ENCODE data around the gene HTATIP2.
"Not testable (repeated sequence)": the region's sequence is repeated elsewhere in the genome, so short reads cannot be mapped to it uniquely, and the experiment has no call there.

HTATIP2 gene
- total RNA-seq: 13.0 to 64.4 reads per million in 2 donors

DNA sequence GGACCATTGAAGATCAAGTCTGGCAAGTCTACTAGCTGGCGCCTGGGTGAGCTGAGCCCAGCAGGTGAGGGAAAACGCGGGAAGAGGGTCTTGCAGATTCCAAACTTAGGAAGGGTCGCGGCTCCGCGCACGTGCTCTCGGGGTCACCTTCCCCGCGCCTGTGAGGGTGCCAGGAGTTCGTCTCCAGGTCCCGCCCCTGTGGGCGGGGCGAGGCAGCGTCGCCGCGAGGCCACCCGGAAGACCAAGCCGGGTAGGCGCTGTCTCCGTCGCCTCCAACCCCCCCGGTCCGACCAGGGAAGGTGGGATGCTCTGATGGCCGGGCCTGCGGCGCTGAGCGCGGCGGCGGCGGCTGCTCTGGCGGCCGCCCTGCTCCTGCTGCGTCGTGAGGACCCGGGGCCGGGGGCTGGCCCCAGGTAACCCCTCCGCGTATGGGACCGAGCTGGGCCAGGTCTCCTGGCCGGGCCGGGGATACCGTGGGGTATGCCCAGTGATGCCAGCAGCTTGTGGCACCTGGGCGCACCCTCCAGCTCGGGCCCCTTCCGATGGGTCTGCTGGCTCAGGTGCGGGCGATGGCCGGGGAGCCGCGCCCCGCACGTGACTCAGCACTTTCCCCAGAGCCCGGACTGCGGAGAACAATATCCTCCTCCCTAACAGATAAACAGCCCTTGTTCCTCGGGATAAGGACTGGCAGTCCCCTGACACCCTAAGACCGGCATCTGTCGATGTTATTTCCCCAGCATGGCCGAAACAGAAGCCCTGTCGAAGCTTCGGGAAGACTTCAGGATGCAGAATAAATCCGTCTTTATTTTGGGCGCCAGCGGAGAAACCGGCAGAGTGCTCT lies at the start of gene HTATIP2:
Gene HTATIP2, plus strand, starts transcription at position 215 of the 841 bp plus-strand sequence. Its CDS starts 524 bp downstream, at position 739.
- DNase-seq: peak; percentile 64

DNA sequence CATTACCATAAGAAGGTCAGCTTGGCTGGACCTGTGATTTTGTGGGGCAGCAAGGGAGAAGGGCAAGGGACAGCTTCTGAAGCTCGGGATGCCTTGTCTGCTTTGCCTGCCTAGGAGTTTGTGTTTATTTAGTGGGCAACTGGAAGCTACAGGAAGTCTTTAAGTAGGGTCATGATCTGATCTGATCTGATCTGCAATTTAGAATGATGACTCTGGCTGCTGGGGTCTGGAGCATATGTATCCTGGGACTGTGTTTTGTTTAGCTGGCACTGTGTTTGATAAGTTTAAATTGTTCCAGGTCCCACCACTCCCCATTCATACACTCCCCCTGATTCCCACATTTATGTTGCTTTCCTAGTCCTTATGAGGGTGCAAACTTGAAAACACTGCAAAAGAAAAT lies 47.7 kb upstream of the HTATIP2 start:
- no peak for DNase-seq

DNA sequence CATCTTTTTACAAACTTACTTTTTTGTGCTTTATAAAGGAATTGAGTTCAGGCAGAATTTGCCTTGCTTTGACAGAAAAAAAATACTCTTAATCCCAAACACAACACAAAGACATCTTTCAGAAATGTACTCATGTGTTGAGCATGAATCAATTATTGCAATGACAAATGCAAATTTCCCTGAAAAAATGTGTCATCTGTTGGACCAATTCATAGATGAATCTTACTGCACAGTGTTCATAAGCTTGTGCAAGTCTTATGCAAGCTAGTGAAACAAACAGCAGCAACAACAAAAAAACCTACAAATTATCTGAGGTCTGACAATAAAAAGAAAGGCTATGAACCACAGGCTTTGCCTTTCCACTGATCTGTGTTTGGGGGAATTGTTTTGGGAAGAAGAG lies 42.3 kb upstream of the HTATIP2 start:
- DNase-seq: no peak

DNA sequence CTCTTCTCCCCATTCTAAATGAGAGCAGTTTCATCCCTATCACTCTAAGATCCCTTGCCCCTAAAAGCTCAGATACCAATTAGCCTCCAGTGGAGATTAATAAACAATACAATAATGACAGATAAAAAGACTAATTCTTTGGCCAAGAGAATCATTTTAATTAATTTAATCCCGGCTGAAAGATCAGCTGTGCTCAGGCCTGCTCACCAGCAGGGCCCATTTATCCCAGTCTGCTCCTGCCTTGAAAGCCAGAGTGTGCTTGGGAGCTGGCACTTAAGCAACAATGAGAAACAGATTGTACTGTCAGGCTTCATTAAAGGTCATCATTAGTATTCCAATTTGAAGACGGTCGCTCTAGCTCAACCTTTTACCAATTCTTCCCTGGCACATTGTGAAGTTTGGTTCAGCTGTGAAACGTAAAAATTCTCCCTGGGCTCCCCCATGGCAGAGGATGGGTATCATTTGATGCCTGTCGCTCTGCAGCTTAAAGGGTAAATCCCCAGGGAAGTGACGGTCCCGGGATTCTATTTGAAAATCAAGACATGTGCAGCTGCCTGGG lies 36.1 kb upstream of the HTATIP2 start:
- DNase-seq: no peak

DNA sequence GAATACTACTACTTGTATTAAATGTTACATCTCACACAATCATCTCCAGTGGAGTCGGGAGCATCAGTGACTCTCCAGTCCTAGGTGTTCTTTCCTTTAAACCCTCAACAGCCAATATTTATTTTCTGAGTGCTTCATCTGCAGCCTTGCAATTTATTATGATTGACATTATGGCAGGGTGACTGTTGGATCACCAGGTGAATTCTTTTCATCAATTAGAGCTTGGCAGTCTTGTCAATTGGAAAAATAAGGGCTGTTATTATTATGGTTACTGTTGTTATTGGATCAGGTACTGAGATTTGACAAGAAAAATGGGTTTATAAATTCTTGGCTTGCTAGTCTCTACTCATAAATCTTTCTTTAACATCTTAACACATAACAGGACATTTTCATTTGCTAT lies 27.5 kb upstream of the HTATIP2 start:
- no peak for DNase-seq

DNA sequence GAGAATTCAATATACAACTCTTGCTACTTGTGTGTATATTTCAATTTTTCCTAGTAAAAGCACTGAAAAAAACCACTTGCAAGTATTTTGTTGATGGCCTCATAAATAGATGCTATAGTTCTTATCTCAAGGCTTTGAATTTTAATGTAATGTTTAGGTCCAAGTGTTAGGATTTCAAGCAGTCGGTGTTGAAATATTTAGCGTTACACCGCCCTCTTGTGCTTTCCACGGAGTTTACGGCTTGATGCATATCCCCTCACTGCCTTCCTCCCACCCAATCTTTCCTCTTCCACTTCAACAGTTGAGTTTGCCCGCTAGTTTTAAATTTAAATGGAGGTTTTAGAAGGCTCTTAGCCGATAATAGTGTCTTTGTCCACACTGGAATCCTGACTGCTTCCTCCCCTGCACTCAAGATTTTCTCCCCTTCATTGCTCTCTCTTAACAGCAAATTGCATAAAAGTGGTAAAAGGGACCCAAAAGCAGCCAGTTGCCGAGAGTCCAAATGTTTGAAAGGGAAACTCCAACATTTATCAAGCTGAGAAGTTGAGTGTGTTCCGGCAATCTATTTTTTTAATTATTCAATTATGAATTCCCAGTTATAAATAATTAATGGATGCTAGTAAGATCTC lies 25.9 kb upstream of the HTATIP2 start:
- DNase-seq: no peak

DNA sequence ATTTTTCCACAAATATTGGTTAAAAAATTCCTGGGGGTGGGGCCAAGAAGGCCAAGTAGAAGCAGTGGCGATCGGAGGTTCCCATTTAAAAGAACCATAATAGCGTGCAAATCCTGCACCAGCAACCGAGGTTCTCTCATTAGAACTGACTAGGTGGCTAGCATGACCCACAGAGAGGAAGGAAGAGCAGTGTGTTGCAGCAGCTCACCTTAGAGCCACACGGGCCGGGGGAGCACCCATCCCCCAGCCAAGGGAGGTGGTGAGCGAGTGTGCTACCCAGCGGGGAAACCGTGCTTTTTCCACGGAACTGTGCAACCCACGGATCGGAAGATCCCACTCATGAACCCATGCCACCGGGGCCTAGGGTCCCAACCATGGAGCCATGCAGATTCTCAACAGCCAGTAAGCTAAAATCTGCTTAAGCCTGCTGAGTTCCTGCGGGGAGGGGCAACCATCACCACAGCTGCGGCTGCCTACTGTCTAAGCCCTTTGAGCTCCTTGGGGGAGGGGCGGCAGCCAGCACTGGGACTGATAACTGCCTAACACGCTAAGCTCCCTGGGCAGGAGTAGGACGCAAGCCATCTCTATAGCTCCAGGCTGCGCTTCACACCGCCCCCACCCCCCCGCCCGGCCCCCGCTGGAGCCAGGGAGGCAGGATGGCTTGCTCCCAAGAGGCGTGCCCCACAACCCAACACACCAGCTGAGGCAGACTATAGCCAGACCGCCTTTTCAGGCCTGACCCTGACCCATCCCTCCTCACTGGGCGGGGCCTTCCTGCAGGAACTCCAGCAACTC lies 21.0 kb upstream of the HTATIP2 start:
- no peak for DNase-seq

DNA sequence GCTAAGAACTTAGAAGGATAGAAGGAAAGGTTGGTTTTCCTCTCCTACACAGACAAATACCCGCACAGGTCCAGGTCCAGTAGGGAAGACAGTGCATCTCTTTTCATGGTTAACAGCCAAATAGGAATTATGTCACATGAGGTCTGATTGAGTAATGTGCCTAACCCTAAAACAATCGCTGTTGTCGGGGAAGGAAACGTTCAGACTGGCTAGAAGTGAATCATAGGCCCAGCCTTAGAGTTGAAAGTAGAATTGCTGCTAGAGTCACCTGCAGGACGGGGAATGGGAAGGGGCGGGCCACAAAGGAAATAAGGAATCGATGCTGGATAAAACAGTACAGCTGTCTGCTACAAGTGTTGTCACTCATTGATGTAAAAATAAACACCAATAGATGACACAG lies 12.4 kb upstream of the HTATIP2 start:
- DNase-seq: no peak

DNA sequence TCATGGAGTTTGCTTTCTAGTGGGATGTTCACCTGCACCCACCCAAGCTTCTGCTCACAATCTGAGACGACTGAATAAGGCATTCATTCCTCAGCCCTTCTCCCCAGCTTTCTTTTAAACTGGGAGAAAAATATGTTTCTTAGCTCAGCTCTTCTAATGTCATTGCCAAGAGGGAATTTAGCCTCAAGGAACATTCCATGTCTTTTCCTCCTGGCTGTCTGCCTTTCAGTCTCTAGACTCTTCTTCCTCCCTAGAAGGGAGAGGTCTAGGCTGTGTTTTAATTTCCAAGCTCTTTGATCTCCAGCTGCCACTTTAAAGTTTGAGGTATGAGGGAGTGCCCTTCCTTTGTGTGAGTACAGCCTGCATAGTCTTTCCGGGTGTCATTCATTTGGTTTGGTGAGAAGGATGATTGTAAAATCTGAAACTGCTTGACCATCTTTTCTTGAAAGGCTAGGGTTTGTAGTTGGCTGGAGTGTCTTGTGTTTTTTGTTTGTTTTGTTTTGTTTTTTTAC lies 11.7 kb upstream of the HTATIP2 start:
- no peak for DNase-seq

DNA sequence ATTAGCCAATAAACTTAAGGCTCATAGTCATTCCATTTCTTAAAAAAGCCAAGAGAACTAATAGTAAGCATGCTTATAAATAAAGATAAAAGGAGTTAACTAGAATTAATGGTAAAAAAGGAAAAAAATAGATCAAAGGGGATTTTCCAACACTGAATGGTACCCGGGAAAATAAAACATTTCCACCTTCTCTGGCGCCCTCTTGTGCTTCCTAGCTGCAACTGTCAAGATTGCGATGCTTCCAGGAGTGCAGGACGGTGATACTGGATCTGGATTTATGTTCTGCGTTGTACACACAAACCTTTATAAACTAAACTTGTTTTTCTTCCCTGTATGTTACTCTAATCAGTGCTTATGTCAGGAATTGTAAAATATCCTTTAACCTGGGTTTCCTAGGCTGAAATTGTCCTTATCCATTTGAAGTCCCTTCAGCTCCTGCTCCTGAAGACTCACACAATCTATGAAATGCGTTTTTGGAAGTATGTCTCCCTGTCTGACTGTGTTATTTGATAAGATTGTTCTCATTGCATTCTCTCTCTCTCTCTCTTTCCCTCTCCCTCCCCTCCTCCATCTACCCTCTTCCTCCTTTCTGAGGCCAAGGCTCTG lies 9.6 kb upstream of the HTATIP2 start:
- peak; percentile 8 for DNase-seq

DNA sequence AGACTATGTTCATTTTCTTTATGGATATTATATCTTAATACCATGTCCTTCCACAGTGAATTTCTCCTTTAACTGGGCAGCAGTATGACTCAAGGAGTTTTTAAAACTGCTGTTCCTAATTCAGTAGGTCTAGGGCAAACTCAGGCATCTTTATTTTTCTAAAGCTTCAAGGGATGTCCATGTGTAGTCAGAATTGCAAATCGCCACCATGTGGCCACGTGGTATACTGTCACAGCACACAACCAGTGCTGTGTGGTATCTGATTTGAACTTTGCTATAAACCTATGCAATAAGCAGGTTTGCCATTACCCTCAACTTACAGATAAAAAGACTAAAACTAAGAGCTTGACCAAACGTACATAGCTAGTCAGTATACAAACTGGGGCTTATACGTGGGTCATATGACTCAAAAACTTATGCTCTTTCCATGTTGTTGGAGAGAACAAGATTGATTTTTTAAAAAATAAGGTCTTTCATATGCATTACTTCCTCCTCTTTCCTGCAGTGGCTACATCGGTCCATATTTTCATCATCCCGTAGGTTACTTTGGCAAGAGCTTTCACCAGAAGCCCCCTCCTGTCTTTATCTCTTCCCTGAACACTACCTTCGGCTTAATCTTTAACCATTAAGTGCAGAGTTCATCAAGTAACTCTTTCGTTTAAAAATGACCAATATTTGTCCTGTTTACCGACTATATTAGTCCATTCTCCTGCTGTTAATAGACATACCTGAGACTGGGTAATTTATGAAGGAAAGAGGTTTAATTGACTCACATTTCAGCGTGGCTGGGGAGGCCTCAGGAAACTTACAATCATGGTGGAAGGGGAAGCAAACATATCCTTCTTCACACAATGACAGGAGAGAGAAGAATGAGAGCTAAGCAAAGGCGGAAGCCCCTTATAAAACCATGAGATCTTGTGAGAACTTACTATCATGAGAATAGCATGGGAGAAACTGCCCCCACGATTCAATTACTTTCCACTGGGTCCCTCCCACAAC lies 8.0 kb upstream of the HTATIP2 start:
- DNase-seq: peak; percentile 17

DNA sequence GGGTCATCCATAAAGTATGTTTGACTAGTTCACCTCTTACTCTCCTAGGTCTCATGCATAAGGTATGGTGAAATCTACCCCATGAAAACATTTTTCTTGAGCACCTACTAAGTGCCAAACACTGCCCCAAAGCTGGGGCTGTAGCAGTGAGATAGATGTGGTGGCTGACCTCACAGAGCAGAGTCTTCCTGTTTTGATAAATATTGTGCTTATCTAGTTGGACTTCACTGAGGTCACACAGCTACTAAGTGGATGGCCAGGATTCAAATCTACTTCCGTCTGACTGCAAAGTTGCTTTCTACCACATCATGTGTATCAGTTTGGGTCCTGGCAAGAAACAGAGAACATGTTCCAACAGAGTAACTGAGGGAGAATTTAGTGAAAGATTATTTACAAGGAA lies 6.4 kb upstream of the HTATIP2 start:
- DNase-seq: no peak

DNA sequence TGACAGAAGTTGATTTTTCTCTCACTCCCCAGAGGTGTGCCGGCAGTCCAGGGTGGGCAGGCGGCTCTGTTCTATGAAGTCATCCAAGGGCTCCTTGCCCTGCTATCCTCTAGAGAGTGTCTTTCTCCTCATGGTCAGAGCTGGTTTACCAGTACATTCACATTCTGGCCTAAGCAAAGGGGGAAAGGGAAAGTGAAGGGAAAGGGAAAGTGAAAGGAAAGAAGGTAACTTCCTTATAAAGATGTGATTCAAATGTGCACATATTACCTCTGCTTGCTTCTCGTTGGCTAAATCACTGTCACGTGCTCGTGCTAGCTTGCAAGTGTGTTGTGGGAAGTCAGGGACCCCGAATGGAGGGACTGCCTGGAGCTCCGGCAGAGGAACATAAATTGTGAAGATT lies 2.9 kb upstream of the HTATIP2 start:
- DNase-seq: no peak

DNA sequence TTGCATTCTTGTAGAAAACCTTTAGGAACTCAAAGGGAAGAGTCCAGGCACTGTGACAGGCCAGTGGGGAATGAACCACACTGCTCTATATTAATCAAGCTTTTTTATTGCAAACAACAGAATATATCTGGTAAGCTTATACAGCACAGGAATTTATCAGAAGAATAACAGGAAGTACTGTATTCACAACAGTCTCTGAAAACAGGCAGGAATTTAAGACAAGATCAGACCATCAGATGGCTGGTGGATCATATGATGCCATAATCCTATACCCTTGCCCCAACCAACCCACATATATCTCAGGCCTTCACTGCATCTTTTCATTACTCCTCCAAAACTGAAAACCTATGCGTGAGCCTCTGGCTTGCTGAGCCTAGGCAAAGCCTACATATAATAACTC lies 1.0 kb upstream of the HTATIP2 start:
- DNase-seq: no peak

DNA sequence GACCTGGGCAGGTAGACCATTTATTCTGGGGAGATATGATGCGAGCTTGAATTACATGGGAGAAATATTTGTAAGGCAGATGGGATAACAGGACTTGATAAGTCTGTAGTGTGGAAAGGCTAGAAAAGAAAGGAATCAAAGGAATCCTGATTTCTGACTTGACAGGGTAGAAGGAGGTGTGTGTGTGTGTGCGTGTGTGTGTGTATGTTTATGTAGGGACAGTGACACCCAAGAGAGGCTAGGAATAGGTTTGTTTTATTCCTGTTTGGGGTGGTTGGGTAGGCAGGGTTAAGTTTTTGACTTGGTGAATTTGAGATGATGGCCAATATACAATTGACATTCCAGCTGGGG lies 390 bp upstream of the HTATIP2 start:
- DNase-seq: no peak

DNA sequence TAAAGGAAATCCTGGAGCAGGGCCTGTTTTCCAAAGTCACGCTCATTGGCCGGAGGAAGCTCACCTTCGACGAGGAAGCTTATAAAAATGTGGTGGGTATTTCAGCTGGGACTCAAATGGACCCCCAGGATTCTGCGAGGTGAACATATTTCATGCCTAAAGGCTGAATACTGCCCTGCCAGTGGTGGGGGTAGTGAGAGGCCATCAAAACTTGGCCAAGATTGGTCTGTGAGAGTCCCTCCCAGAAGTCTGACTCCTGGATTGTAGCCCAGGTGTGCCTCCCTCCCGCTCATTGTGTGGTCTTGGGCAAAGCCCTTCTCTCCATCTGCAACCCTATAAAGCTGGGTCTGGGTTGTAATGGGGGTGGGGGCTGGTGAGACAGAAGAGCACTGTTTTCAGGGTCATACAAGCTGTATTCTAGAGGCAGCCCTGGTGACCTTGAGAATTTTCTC lies 853 bp downstream of the HTATIP2 start:
- no peak for DNase-seq

DNA sequence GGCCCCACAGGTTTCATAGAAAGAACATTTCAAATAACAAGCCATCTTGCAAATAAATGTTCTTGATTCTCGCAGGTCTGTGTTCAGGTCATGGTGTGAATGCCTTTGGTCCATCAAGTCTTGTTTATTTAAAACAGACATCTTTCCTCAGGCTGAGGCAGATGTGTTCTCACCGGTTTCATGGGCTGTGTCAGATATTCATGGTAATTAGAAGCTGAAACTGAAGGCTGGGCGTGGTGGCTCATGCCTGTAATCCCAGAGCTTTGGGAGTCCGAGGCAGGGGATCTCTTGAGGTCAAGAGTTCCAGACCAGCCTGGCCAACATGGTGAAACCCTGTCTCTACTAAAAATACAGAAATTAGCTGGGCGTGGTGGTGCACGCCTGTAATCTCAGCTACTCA lies 2.0 kb downstream of the HTATIP2 start:
- not testable (repeated sequence) for DNase-seq

DNA sequence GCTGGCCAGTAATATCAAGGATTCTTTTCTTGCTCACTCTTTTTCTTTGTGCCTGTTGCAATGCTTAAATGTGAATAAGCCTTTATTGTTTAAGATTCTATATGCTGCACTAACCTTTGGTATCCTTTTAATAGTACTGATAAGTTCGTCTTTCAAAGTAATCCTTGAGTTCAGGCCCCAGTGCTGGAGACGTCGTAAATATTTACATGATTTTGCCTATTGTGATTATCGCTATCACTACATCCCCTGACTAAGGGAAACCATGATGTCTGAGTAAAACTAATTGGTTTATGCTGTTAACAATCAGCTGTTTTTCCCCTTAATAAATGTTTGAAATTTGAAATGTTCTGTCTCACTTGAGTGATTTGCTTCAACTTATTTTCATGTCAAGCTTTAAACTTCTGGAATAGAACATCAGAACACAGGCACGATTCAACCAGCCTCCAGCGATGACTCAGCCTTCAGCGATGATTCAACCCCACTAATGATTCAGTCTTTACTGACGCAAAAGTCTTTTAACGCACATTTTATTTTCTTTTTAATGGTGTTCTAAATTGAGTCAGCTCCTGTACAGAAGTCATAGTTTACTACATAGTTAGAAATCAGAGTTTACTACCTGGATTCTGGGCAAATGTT lies 3.9 kb downstream of the HTATIP2 start:
- DNase-seq: no peak

DNA sequence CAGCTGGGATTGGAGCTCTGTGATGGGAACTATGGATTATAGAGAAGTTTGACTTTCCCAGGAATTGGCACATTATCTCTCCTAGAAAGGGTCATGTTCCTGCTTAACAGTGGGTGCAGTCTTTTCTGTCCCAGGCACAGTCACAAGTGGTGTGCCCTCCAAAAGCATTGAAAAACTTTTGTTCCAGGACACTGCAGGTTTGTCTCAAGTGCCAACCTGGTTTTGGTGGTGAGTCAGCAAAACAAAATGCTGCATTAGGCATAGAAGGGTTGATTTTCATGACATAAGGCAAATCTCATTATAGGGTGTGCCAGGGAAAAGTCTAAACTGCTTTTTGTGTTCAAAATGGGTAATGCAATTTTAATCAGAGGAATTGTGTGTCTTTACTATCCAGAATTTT lies 4.9 kb downstream of the HTATIP2 start:
- no peak for DNase-seq

DNA sequence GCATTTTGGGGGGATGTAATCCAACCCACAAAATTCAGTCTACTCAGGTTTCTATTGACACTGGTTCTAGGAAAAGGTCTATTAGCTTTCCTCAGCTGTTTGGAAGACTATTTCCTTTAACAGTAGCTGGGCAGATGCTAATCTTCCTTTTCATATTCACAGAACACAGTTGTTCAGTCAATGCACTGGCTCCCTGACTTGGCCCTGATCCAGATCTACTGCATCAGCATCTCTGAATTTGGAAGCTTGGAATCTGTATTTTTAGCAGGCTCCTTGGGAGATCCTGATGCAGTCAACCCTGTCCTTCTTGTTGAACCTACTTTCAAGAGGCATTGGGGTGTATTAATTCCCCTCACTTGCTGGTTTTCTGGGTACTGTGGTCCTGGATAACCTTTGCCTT lies 6.3 kb downstream of the HTATIP2 start:
- DNase-seq: no peak
